Measurements from ENCODE around the gene HEXIM2.

Gene HEXIM2

GRCh38 chr17:45128331-45128730 is 33.3 kb upstream of the HEXIM2 start:
- DNase-seq = no peak

GRCh38 chr17:45128989-45129388 is 32.7 kb upstream of the HEXIM2 start:
- DNase-seq = no peak

- DNase-seq = no peak
These were observed 32.2 kb upstream of the HEXIM2 start for GRCh38 chr17:45129426-45129939.

GRCh38 chr17:45129940-45130680 is 31.6 kb upstream of the HEXIM2 start:
- no peak for DNase-seq

- no peak for DNase-seq
These were observed 30.7 kb upstream of the HEXIM2 start for GRCh38 chr17:45130681-45131615.

DNA sequence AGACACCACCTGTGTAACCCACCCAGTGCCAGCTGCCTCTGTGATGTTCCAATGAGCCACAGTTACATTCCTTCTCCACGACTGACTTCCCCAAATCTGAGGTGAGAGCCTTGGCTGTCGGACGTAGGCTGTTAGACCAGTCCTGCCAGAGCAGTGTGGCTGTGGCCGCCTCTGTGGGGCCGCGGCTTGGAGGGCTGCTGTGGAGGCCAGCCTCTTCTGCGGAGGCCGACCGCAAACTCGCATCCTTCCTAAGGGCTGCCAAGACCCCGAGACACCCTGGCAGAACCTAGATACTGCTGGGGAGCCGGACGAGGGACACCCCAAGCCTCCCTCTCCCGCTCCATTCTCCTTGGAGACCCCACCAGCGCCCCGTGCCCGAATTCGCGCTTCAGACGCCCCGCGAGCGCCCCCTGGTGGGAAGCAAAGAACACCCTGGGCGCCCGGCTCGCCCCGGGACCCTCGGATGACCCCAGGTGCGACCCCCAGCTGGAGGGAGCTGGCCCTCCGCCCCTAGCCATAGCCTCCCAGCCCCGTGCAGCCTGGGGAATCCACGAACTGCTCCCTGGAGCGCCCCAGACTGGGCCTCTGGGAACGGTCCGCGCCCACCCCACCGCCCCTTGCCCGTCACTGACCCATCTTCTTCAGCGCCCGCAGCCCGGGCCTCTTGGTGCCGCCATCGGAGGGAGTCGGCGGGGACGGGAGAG is 29.9 kb upstream of the HEXIM2 start:
- no peak for DNase-seq

DNA sequence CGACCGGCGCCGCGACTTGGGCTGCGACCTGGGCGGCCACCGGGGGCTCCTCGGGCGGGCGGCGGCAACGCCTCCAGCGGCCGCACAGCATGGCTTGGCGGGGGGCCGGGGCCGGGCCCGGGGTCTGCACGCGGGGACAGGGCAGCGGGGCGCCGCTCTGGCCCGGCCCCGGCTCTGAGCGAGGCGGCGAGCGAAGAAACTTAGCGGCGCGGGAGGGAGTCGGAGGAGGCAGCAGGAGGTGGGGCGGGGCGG is 29.4 kb upstream of the HEXIM2 start, which contains the start of gene PLCD3:
TSS of gene PLCD3 (minus strand) at position 196 of the 252 bp plus-strand sequence. CDS start at position 91, 105 bp downstream.
- DNase-seq = no peak

GRCh38 chr17:45132572-45133463 is 28.9 kb upstream of the HEXIM2 start:
- DNase-seq = peak; percentile 58

GRCh38 chr17:45135192-45135977 is 26.3 kb upstream of the HEXIM2 start, which contains the start of gene ACBD4:
ACBD4 (plus strand) TSS chr17:45135687; CDS start chr17:45136145, 458 bp downstream.
- peak; percentile 88 for DNase-seq

- DNase-seq = no peak
These were observed 25.5 kb upstream of the HEXIM2 start for GRCh38 chr17:45135978-45136791.

- DNase-seq = no peak
These were observed 24.7 kb upstream of the HEXIM2 start for GRCh38 chr17:45136846-45137560.

DNA sequence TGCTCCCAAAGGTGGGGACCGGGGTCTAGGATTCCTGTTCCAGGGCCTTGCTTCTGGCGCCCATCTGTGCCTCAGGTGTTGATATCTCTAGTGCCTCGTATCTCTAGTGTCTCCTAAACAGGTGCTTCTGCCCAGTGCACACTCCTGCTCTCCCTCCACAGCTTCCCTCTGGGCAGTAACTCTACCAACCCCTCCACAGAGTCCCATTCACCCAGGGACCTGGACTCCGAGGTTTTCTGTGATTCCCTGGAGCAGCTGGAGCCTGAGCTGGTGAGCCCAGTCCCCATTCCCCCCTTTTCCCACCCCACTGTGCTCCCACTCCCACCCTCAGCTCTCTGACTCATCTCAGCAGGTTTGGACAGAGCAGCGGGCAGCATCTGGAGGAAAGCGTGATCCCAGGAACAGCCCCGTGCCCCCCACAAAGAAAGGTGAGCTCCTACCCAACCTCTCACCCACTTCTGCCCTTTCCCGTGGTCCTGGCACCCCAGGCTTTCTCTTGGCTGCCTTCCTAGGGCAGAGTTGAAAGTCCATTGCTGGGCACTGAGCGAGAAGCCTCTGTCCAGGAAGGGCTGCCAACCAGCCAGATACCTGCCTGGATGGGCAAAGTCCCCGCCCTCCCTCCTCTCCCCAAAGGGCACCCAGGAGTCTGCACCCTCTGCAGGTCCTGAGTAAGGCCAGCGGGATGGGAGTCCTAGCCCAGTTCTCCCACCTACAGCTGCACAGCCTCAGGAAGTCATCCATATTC is 23.9 kb upstream of the HEXIM2 start:
- no peak for DNase-seq

- DNase-seq = no peak
These were observed 22.7 kb upstream of the HEXIM2 start for GRCh38 chr17:45138911-45139532.

DNA sequence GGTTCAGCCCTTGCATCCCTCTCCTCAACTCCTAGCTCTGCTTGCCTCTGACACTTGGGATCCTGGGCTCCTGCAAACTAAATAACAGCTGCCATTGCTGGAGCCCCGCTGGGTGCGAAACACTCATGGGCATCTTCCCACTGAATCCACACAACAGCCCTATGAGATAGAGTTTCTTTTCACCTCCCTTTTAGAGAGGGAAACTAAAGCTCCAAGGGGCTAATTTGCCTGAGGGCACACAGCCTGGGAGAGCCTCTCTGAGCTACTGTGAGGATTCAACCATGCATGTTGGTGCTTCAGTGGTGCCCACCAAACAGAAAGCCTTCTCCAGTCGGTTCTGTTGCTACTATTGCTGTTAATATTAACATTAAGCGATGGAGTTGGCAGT is 22.1 kb upstream of the HEXIM2 start:
- DNase-seq = no peak

GRCh38 chr17:45143094-45143670 is 18.5 kb upstream of the HEXIM2 start:
- DNase-seq = no peak

GRCh38 chr17:45143767-45144198 is 17.9 kb upstream of the HEXIM2 start:
- no peak for DNase-seq

DNA sequence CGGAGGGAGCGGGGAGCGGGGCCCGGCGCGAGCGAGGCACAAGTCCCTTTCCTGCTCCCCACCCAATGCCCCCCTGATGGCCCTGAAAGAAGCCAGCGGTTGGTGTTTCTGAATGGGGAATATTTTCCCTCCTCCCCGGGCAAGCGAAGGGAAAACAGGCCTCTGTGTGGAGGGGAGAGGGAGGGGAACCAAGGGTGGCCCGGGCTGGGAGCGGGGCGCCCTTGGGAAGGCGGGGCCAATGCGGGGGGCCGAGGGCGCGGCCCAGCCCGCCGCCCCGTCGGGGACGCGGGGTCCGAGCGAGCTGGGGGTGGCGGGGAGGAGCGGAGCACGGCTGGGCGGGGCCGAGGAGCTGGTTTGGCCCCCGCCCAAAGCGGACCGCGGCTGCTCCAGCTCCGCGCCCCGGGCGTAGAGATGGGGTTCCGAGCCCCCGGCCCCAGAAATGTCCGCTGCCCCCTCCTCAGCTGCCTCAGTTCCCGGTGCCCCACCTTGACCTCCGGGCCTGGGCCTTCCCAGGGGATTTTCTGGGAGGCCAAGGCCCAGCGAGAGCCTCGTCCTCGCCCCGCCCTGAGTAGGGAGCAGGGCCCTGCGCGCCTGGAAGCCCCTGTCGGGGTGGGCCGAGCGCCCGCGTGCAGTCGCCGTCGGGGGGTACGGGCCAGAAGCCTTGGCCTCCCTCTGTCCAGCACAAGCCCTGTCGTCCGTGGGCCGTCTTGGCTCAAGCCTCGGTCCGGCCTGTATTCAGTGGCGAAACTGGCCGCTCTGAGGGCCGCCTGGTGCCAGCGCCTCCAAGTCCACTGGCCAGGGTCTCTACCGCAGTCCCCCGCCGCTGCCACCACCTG is 17.3 kb upstream of the HEXIM2 start:
- DNase-seq = no peak
